Subcutaneous adipose tissue (tissue), 4 donors: ENCODE results near the gene HOXD10. TPM values are rescaled to one million over a fixed set of nuclear protein-coding genes. Genes with fewer than 3 reads are reported as not detected.

Source experiments
- CTCF ChIP-seq: fragments of 450-650 bp; IDR thresholded peaks from one replicate; pipeline ENCODE4 v1.5.1; 2016; ENCODE audit warnings: low read depth, mild to moderate bottlenecking, control low read depth, antibody characterized with exemption, moderate library complexity
- total RNA-seq, 4 donors: library from RNA; depleted of rRNA; stranded (reverse); fragments of >200 nt; gene quantifications; one replicate each; pipeline ENCODE4 v1.1.0, GENCODE V29; 2016

Gene HOXD10
- total RNA-seq, 4 donors from 2014 or later, result 0.17 to 0.66 TPM; not detected in 2

GRCh38 chr2:176157499-176158185 lies 41.1 kb downstream of the HOXD10 start:
- TF ChIP-seq CTCF, result no peak

- TF ChIP-seq CTCF, result no peak
Observed at GRCh38 chr2:176158186-176158591, 41.6 kb downstream of the HOXD10 start.

GRCh38 chr2:176158855-176159662 lies 42.5 kb downstream of the HOXD10 start:
- TF ChIP-seq CTCF, result no peak

GRCh38 chr2:176159663-176160250 lies 43.2 kb downstream of the HOXD10 start:
- no peak for TF ChIP-seq CTCF

- no peak for TF ChIP-seq CTCF
Observed at GRCh38 chr2:176160251-176160985, 43.8 kb downstream of the HOXD10 start.

GRCh38 chr2:176160986-176161824 lies 44.6 kb downstream of the HOXD10 start:
- no peak for TF ChIP-seq CTCF
